Activated CD4-positive, alpha-beta memory T cell treated with anti-CD3 and anti-CD28 coated beads for 36 hours (primary cell): ENCODE measurements around the gene GATAD1. TPM values are rescaled to one million over a fixed set of nuclear protein-coding genes. Genes with fewer than 3 reads are reported as not detected.
"Not testable (repeated sequence)": the region's sequence is repeated elsewhere in the genome, so short reads cannot be mapped to it uniquely, and the experiment has no call there.

ENCODE experiments used
- CTCF ChIA-PET: fragments of 350-600 bp; sonication (Branson Sonifier 250); formaldehyde crosslinking; loops from one replicate; lab custom pipeline; 2021; ENCODE audit warnings: antibody characterized with exemption, inconsistent platforms; lab: Charles Lee
- POLR2A ChIA-PET: fragments of 350-600 bp; sonication (Branson Sonifier 250); formaldehyde crosslinking; loops from one replicate; lab custom pipeline; 2021; ENCODE audit warnings: antibody characterized with exemption; lab: Charles Lee
- DNase-seq: peaks from one replicate; pipeline ENCODE4 v3.0.0-alpha.2; 2020
- H3K27ac Mint-ChIP-seq: one replicate; pipeline ENCODE4 v1.8.0; 2021; ENCODE audit warnings: mixed read lengths
- H3K27me3 Mint-ChIP-seq: one replicate; pipeline ENCODE4 v1.8.0; 2021; ENCODE audit warnings: mixed read lengths
- H3K36me3 Mint-ChIP-seq: one replicate; pipeline ENCODE4 v1.8.0; 2021; ENCODE audit warnings: mixed read lengths
- H3K4me1 Mint-ChIP-seq: one replicate; pipeline ENCODE4 v1.8.0; 2021; ENCODE audit warnings: low read depth, mixed read lengths
- H3K4me3 Mint-ChIP-seq: one replicate; pipeline ENCODE4 v1.8.0; 2021; ENCODE audit warnings: mild to moderate bottlenecking, mixed read lengths
- H3K9me3 Mint-ChIP-seq: one replicate; pipeline ENCODE4 v1.8.0; 2021; ENCODE audit warnings: mixed read lengths
- intact Hi-C: fragments of 100-400 bp; cut with micrococcal nuclease; formaldehyde crosslinking; loops from one replicate; pipeline ENCODE4 v1.15.1; 2023
- total RNA-seq, 2 experiments: library from RNA; stranded (reverse); gene quantifications; one replicate each; pipeline ENCODE4 v1.2.3, GENCODE V29; 2021

Gene GATAD1, protein sequence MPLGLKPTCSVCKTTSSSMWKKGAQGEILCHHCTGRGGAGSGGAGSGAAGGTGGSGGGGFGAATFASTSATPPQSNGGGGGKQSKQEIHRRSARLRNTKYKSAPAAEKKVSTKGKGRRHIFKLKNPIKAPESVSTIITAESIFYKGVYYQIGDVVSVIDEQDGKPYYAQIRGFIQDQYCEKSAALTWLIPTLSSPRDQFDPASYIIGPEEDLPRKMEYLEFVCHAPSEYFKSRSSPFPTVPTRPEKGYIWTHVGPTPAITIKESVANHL
- total RNA-seq = 10 to 100 TPM; 19.4 to 21.2 TPM

DNA sequence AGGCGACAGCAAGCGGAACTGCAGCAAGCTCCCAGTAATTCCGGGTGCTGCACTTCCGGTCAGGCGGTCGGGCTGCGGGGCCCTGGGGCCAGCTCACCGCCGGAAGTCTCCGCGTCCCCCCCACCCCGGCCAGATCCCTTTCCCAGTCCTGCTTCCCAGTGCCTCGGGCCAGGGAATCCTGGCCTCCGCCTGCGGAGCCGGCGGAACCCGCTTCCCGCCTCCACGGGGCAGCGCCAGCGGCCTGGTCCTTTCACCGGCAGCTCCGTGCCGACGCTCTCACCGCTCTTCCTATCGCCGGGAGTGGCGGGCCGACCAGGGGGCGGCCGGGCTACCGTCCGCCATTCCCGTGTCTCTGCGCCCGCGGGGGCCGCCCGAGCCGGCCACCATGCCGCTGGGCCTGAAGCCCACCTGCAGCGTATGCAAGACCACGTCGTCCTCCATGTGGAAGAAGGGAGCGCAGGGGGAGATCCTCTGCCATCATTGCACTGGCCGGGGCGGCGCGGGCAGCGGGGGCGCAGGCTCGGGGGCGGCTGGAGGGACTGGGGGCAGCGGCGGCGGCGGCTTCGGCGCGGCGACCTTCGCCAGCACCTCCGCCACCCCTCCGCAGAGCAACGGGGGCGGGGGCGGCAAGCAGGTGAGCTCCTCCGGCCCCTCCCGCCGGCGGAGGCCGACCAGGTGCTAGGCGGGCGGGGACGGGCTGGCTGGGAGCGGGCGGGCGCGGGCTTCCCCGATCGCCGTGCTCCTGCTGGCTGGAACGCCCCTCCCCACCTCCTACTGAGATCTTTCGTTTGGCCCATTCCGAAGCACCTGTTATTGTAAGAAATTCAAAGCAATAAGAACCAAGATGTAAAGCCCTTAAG lies at the start of gene GATAD1:
TSS of gene GATAD1 (plus strand) at position 138 of the 860 bp plus-strand sequence. CDS start at position 386, 248 bp downstream.
- intact Hi-C loops = loop anchor here (1.0 to 5.0 kb wide), 10 partner anchors 23 to 1185 kb away; partner anchors contain the start of genes AKAP9, ANKIB1, CYP51A1 and FZD1
- H3K27me3 Mint-ChIP-seq = no peaks in the 10 kb centered on the region
- CTCF ChIA-PET = interaction anchor here (0.8 to 5.4 kb wide), 32 partner anchors 10 to 670 kb away, joined by 3 to 125 read pairs (median 5); partner anchors contain the start of genes AKAP9, ANKIB1, CYP51A1 and KRIT1

DNA sequence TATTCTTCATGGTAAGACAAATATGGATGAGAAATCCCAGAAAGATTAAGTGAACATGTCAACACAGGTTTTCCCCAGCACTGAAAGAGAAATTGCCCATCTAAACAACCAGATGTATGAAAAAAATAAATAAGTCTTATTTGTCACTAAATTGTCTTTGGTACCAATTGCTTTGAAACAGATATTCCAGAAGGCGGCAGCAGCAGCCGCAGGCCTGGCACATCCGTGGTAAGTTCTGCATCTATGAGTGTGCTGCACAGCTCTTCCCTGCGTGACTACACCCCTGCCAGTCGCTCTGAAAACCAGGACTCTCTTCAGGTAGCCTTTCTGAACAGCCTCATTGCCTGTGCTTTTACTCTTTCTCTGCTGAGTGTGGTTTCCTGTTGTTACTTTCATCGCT lies 49.7 kb upstream of the GATAD1 start:
- DNase-seq = no peak
- ChIA-PET POLR2A (no interaction called here), CTCF (interaction anchor here (1.3 kb wide), 1 partner anchor 50 kb away, joined by 5 read pairs; the partner anchor contains the start of gene GATAD1)
- no peaks in the 10 kb centered on the region for H3K4me1 Mint-ChIP-seq
- peaks cover 10% of the 10 kb centered on the region for H3K36me3 Mint-ChIP-seq
- H3K4me3 Mint-ChIP-seq = no peak overlapping the region
- H3K9me3 Mint-ChIP-seq = no peaks in the 10 kb centered on the region
- intact Hi-C loops = no loop called here
- no peak overlapping the region for H3K27ac Mint-ChIP-seq
- no peaks in the 10 kb centered on the region for H3K27me3 Mint-ChIP-seq

More for the DNA sequence above, at the start of gene GATAD1:
- H3K36me3 Mint-ChIP-seq = peaks cover 16% of the 10 kb centered on the region
- POLR2A ChIA-PET = interaction anchor here (0.6 to 3.1 kb wide), 9 partner anchors 13 to 577 kb away, joined by 3 to 17 read pairs (median 3); partner anchors contain the start of genes ANKIB1, CYP51A1, KRIT1 and PEX1
- H3K4me3 Mint-ChIP-seq = peak within 1 kb of the TSS; percentile 82
- peak within 1 kb of the TSS; percentile 81 for H3K27ac Mint-ChIP-seq
- DNase-seq = peak; percentile 88
- H3K9me3 Mint-ChIP-seq = no peaks in the 10 kb centered on the region
- H3K4me1 Mint-ChIP-seq = peaks cover 16% of the 10 kb centered on the region

DNA sequence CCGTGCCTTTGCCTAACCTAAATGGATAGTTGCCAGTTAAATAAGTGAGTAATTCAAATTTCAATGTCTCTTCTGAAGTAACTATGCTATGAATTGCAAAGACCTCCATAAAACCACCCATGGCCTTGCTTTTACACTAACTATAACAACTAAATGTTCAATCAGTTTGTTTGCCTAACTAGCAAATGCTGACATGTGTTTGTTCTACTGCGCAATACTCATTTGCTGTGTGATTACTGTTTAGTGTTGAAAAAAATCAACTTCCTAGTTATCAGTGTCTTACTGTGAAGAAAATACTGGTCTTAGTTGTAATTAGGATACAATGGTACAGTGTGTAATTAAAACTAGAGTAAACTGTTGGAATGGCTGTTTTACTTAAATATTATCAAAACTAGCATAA lies 47.3 kb upstream of the GATAD1 start:
- Mint-ChIP-seq H3K4me3 (no peak overlapping the region), H3K27ac (no peak overlapping the region), H3K4me1 (peaks cover 8% of the 10 kb centered on the region), H3K27me3 (no peaks in the 10 kb centered on the region), H3K9me3 (no peaks in the 10 kb centered on the region), H3K36me3 (peaks cover 10% of the 10 kb centered on the region)
- ChIA-PET POLR2A (no interaction called here), CTCF (no interaction called here)
- DNase-seq = no peak
- intact Hi-C loops = no loop called here

DNA sequence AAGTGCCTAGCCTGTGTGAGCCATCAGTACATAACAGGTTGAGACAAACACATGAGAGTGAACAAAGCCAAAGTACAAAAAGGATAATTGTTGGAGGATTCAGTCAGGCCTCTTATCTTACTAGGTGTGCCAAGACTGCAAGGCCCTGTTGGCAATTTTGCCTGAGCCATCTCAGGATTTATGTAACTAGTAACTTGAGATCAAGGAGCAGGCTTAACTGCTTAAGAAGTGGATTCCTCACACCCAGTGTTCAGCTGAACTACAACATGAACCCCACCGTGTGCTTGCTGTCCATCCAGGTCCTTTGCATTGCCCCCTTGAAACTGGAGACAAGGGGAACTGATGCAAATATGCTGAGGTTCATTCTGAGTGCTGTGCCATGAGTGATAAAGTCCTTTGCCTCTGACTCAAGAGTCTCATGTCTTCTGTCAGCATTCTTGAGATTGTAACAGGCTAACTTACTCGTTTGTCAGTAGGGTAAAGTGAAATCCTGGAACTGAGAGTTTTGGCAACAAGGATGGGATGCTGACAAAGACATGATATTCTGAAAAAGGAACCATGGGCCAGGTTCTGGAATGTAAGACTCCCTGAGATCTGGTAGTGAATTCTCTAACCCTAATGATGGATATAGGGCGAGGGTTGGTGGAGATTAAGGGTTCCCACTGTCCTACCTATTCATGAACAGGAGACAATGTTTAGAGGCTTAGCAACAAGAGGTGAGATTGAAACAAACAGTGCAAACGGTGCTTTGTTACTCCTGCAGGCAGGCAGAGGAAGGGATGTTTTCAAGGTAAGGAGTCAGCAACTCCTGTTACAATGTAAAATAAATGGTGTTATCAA lies 44.1 kb upstream of the GATAD1 start:
- Mint-ChIP-seq H3K36me3 (peaks cover 5% of the 10 kb centered on the region), H3K9me3 (no peaks in the 10 kb centered on the region), H3K27me3 (no peaks in the 10 kb centered on the region), H3K4me1 (peaks cover 8% of the 10 kb centered on the region), H3K4me3 (no peak overlapping the region), H3K27ac (no peak overlapping the region)
- DNase-seq = no peak
- POLR2A ChIA-PET = no interaction called here
- intact Hi-C loops = no loop called here
- CTCF ChIA-PET = interaction anchor here (1.1 kb wide), 1 partner anchor 21 kb away, joined by 3 read pairs; no protein-coding TSS in a partner anchor

DNA sequence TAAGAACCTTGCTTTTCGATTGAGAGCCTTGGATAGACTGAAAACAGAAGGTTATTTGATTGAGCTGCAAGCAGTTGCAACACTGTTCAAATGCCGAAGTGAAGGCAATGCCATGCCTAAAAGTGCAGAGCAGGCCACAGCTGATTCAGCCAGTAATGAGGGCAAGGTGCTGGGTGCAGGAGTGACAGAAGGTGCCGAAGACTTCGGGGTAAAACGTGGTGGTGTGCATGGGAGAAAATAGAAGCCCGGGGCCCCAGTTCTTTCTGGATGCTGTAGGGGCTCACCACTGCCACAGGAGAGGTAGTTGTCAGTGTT lies 43.6 kb upstream of the GATAD1 start:
- H3K4me3 Mint-ChIP-seq = no peak overlapping the region
- ChIA-PET POLR2A (no interaction called here), CTCF (interaction anchor here (0.7 kb wide), 1 partner anchor 11 kb away, joined by 4 read pairs; no protein-coding TSS in a partner anchor)
- H3K4me1 Mint-ChIP-seq = peaks cover 8% of the 10 kb centered on the region
- intact Hi-C loops = no loop called here
- H3K36me3 Mint-ChIP-seq = peaks cover under 1% of the 10 kb centered on the region
- no peak for DNase-seq
- H3K27ac Mint-ChIP-seq = no peak overlapping the region
- no peaks in the 10 kb centered on the region for H3K27me3 Mint-ChIP-seq
- H3K9me3 Mint-ChIP-seq = no peaks in the 10 kb centered on the region

DNA sequence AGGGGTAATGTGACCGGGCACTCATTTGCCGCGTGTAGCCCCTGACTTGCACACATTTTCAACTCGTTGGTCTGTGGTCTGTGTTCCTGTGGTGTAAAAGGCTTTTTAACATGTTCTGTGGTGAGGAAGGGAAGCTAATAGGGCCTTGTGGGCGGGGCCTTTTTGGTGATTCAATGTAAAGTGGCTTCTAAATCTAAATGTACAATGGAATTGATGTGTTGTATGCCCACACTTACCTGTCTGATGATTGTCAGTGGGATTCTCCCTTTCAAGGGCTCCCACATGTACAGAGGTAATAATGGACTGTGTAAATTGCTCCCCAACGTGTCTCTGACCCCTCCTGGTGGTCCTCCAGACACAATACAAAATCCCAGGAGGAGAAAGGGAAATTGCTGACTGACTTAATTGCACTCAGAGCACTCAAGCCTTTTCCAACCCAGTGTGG lies 43.1 kb upstream of the GATAD1 start:
- no peaks in the 10 kb centered on the region for H3K36me3 Mint-ChIP-seq
- H3K27me3 Mint-ChIP-seq = no peaks in the 10 kb centered on the region
- CTCF ChIA-PET = interaction anchor here (0.7 kb wide), 1 partner anchor 12 kb away, joined by 4 read pairs; no protein-coding TSS in a partner anchor
- no peaks in the 10 kb centered on the region for H3K9me3 Mint-ChIP-seq
- no peak overlapping the region for H3K4me3 Mint-ChIP-seq
- intact Hi-C loops = no loop called here
- POLR2A ChIA-PET = no interaction called here
- H3K27ac Mint-ChIP-seq = no peak overlapping the region
- DNase-seq = peak; percentile 52
- H3K4me1 Mint-ChIP-seq = peaks cover 8% of the 10 kb centered on the region

DNA sequence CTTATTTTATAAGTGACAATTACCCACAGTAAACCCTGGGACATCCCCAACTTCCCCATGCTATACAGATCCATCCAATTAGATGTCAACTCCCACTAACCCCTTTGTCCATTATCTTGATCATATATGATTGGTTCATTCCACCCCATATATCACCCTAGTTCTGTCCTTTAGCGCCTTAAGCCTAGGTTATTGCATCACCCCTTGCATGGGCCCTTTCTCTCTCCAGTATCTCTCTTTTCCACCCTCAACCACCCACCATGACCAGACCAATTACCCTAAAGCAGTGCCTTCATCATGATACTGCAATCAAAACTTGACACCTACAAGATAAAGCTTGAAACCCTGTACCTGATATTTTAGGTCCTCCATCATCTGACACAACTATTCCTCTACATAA lies 37.9 kb upstream of the GATAD1 start:
- Mint-ChIP-seq H3K36me3 (no peaks in the 10 kb centered on the region), H3K4me3 (no peak overlapping the region), H3K4me1 (no peaks in the 10 kb centered on the region), H3K27me3 (peaks cover 5% of the 10 kb centered on the region), H3K9me3 (no peaks in the 10 kb centered on the region), H3K27ac (no peak overlapping the region)
- DNase-seq = no peak
- intact Hi-C loops = no loop called here
- CTCF ChIA-PET = no interaction called here
- POLR2A ChIA-PET = no interaction called here

DNA sequence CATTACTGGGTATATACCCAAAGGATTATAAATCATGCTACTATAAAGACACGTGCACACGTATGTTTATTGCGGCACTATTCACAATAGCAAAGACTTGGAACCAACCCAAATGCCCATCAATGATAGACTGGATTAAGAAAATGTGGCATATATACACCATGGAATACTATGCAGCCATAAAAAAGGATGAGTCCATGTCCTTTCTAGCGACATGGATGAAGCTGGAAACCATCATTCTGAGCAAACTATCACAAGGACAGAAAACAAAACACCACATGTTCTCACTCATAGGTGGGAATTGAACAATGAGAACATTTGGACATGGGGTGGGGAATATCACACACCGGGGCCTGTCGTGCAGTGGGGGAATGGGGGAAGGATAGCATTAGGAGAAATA lies 37.1 kb upstream of the GATAD1 start:
- H3K9me3 Mint-ChIP-seq, H3K27me3 Mint-ChIP-seq, DNase-seq, H3K4me1 Mint-ChIP-seq, H3K4me3 Mint-ChIP-seq, POLR2A ChIA-PET, intact Hi-C loops, H3K27ac Mint-ChIP-seq, H3K36me3 Mint-ChIP-seq: not testable (repeated sequence)
- CTCF ChIA-PET = interaction anchor here (1.3 kb wide), 1 partner anchor 16 kb away, joined by 3 read pairs; no protein-coding TSS in a partner anchor

DNA sequence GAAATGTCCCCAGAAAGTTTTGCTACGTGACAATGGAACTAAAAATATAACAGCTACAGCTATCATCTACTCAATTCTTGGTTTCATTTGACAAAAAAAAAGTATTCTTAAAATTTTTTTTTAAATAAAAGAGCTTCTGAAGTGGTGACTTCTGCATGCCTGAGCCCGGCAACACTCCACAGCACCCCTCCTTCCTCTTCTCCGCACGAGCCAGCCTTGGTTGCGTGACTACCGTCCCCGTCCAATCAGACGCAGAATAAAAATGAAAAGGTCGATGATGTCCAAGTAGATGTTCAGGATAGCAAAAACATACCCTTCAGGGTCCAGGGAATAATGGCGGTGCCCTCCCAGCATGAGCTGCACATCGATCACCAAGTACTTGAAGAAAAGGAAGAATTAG lies 34.5 kb upstream of the GATAD1 start:
- CTCF ChIA-PET = interaction anchor here (0.9 to 4.8 kb wide), 3 partner anchors 12 to 49 kb away, joined by 3 to 33 read pairs (median 4); no protein-coding TSS in a partner anchor
- H3K9me3 Mint-ChIP-seq = no peaks in the 10 kb centered on the region

DNA sequence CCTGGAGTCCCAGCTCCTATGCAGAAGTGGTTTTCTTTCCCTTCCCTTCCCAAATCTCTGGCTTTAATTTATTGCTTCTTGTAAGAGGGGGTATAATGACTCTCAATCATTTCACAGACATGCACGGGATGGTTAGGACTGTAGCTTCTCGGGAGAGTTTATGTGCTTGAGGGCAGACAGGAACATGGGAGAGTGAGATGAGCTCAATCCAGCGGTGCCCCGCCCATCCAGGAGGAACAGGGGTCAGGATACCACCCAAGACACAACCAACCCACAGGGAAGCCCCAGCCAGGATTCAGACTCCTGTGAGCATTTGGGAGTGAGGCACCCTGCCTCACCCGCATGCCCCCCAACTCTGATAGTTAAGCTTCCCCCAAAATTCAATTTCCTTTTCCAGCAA lies 33.7 kb upstream of the GATAD1 start:
- no peaks in the 10 kb centered on the region for H3K9me3 Mint-ChIP-seq
- H3K27ac Mint-ChIP-seq = no peak overlapping the region
- intact Hi-C loops = no loop called here
- POLR2A ChIA-PET = no interaction called here
- no peak overlapping the region for H3K4me3 Mint-ChIP-seq
- CTCF ChIA-PET = interaction anchor here (0.9 to 4.8 kb wide), 3 partner anchors 11 to 48 kb away, joined by 3 to 33 read pairs (median 4); no protein-coding TSS in a partner anchor
- peaks cover 5% of the 10 kb centered on the region for H3K27me3 Mint-ChIP-seq
- H3K4me1 Mint-ChIP-seq = no peaks in the 10 kb centered on the region
- no peaks in the 10 kb centered on the region for H3K36me3 Mint-ChIP-seq
- DNase-seq = no peak

More for the DNA sequence above, 34.5 kb upstream of the GATAD1 start:
- H3K27me3 Mint-ChIP-seq = peaks cover 5% of the 10 kb centered on the region
- H3K36me3 Mint-ChIP-seq = no peaks in the 10 kb centered on the region
- no peak overlapping the region for H3K4me3 Mint-ChIP-seq
- no peaks in the 10 kb centered on the region for H3K4me1 Mint-ChIP-seq
- no peak for DNase-seq
- H3K27ac Mint-ChIP-seq = no peak overlapping the region
- intact Hi-C loops = no loop called here
- POLR2A ChIA-PET = no interaction called here

DNA sequence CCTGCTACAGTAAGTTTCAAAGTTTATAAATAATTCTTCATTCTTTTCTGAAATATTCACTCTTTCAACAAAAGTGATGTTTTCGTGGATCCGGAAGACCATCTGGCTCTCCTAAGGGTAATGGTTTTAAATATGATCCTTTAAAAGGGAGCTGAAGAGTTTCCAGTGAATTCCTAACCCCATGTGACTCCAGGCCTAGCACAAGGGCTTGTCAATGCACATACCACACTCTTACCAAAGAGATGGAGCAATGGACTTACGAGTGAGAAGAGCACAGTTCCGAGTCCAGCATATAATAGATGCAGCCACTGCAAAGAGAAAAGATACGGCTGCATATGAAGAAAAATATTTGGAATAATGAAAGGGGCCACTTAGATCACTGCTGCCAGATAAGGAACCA lies 32.1 kb upstream of the GATAD1 start:
- Mint-ChIP-seq H3K4me3 (no peak overlapping the region), H3K9me3 (no peaks in the 10 kb centered on the region), H3K36me3 (no peaks in the 10 kb centered on the region), H3K27ac (no peak overlapping the region), H3K4me1 (no peaks in the 10 kb centered on the region), H3K27me3 (peaks cover 5% of the 10 kb centered on the region)
- intact Hi-C loops = no loop called here
- CTCF ChIA-PET = interaction anchor here (2.0 to 4.8 kb wide), 2 partner anchors 9 to 32 kb away, joined by 8 to 33 read pairs; partner anchors contain the start of gene GATAD1
- POLR2A ChIA-PET = no interaction called here
- no peak for DNase-seq
